Kidney capillary endothelial cell (primary cell): ENCODE measurements around the gene CYTH4.
"Not testable (repeated sequence)": the region's sequence is repeated elsewhere in the genome, so short reads cannot be mapped to it uniquely, and the experiment has no call there.

Experiments used
- DNase-seq: peaks from one replicate; pipeline ENCODE4 v3.0.0-alpha.2; 2018; ENCODE audit warnings: low spot score

Gene CYTH4, protein sequence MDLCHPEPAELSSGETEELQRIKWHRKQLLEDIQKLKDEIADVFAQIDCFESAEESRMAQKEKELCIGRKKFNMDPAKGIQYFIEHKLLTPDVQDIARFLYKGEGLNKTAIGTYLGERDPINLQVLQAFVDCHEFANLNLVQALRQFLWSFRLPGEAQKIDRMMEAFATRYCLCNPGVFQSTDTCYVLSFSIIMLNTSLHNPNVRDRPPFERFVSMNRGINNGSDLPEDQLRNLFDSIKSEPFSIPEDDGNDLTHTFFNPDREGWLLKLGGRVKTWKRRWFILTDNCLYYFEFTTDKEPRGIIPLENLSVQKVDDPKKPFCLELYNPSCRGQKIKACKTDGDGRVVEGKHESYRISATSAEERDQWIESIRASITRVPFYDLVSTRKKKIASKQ

GRCh38 chr22:37282385-37282677 lies at the start of gene CYTH4:
Gene CYTH4, plus strand, starts transcription at chr22:37282508. Its CDS starts 62 bp downstream, at chr22:37282570.
- DNase-seq = peak; percentile 79

- not testable (repeated sequence) for DNase-seq
Measured at GRCh38 chr22:37233371-37233750, 48.9 kb upstream of the CYTH4 start.

- no peak for DNase-seq
Measured at GRCh38 chr22:37233751-37234631, 48.3 kb upstream of the CYTH4 start.

GRCh38 chr22:37234736-37235711 lies 47.3 kb upstream of the CYTH4 start:
- DNase-seq = no peak

DNA sequence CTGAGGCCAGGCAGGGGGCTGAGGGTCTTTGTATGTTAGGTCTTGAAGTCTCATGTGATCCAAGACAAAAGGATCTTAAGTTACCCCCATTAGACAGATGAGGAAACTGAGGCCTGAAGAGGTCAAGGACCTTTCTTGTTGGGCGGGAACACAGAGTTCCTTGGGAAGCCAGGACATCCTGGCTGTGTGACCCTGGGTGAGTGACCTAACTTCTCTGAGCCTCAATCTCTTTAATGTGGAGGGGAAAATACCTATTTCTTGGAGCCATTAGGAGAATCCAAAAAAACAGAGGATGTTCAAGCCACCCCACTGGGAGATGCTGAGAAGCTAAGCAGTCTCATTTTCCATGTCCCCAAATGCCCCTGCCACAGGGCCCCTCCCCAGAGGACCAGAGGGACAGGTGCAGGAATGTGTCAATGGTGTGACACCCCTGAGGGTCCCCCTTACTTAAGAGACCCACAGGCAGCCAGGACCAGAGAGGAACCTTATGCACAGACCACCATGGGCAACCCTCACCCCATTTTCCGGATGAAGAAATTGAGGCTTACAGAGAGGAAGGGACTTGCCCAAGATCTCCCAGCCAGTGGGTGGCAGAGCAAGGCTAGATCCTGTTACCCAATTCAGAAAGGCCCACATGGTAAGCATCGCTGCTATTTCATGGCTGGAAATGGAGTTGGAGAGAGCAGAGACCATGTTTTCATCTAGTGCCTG lies 46.3 kb upstream of the CYTH4 start:
- DNase-seq = no peak

- no peak for DNase-seq
Measured at GRCh38 chr22:37237371-37238268, 44.7 kb upstream of the CYTH4 start.

DNA sequence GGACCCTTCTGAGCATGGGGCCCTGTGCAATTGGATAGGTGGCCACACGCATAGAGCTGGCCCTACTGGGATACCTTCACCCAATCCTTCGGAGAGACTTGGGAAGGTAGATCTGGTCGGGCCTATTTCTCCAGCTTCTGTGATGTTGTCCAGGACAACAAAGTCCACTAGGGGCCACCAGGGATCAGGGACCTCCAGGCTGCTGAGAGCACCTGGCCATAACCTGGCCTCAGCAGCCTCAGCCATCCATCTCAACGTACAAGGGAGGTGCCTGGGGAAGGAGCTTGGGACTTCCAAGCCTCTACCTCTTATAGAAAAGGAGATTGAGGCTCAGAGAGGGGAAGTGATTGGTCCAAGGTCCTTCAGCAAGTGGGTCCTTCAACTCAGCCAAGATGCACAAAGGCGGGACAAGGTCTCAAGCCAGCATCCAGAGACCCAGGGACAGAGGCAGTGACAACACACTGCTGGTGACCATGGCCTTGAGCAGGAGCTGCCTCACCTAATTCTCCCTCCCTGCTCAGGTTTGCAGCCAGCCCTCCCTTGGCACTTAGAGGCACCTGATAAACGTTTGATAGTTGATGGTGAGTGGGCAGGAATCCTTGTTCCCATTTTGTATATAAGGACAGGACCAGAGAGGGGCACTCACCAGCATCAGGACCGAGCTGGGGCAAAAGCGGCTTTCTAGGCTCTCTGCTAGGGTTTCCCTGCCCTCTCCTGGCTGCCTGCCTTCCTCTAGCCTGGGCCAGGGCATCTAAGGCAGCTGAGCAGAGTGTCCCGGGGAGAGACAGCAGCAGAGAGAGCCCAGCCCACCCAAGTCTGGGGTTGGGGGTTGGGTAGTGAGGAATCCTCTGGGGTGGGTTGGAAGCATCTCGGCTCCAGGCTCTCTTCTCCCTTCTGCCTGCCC lies 42.7 kb upstream of the CYTH4 start:
- no peak for DNase-seq

GRCh38 chr22:37240240-37240940 lies 41.9 kb upstream of the CYTH4 start:
- DNase-seq = no peak

GRCh38 chr22:37240941-37241320 lies 41.4 kb upstream of the CYTH4 start:
- DNase-seq = no peak

DNA sequence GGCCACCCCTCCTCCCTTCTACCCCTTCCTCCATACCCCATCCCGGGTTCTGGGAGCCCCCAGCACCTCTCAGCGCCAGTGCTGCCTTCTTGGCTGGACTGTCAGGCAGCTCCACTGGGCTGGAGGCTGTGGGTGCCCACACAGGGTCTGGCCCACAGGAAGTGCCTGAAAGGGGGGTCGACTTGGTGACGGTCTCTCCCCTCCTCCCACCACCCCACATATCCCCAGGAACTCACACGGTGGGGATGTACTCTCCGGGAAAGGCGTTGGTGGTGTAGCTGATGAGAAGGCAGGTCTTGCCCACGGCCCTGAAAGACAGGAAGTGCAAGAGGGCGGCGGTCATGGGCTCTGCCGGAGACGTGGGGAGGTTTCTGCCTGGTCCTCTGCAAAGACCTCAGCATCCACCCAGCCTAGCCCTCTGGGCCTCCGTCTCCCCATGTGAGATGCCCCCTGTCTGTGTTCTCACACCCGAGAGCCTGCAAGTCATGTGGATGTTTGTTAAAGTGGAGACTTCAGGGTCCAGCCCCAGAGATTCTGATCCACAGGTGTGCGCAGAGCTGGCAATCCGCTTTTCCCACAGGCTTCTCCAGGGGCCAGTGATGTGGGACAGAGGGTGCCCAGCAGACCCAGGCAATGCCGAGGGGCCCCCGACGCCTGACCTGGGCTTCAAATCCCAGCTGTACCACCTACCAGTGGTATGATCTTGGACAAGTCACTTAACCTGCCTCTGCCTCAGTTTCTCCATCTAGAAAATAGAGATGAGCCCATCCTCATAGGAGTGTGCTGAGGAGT lies 40.8 kb upstream of the CYTH4 start:
- no peak for DNase-seq

DNA sequence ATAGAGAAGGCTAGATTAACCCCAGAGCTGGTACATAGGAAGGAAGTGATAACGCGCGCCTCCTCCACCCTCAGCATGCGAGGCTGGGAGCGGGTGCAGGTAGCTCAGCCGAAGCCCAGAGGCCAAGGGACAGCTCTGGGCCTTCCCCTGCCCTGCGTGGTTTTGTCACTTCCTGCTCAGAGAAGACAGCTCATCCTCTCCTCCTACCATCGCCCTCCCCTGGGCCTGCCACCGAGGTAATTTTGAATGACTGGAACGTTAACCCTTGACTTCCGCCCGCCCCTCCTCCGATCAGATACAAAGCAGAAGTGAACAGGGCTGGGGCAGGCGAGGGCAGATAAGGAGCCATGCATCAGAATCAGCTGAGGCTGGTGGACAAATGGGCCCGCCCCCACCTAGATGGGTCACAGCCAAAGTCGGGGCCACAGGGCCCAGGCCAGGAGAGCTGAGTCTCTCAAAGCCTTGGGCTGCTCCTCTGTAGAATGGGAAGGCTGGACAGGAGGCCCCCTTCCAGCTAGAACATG lies 39.9 kb upstream of the CYTH4 start:
- peak; percentile 52 for DNase-seq

DNA sequence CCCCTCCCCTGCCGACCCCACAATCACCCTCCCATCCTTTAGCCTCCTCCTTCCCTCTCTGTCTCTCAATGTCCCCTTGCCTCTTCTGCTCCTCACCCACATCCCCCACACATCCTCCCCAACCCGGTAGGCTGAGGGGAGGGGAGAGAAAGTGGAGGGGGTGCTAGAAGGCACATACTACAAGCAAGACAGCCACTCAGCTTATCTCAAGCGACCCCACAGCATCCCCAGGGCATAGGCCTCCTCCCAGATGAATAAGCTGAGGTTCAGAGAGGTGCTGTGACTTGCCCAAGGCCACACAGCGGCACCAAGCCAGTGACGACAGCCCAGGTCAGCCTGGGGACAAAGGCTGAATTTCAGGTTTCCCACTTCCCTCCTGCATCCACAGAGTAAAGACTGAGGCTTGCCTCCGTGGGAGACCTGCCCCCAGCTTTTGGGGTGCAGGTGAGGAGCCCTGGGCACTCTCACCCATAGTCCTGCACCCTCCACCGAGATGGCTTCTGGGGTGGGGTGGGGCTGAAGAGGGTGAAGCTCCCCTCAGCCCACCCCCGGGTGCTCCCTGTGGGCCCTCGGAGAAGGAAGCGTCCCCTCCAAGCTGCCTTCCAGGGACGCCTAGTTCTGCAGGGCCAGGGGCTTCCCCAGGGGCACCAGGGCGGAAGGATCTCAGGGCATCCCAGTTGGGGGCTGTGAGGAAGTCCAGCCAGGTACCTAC lies 38.8 kb upstream of the CYTH4 start:
- no peak for DNase-seq

DNA sequence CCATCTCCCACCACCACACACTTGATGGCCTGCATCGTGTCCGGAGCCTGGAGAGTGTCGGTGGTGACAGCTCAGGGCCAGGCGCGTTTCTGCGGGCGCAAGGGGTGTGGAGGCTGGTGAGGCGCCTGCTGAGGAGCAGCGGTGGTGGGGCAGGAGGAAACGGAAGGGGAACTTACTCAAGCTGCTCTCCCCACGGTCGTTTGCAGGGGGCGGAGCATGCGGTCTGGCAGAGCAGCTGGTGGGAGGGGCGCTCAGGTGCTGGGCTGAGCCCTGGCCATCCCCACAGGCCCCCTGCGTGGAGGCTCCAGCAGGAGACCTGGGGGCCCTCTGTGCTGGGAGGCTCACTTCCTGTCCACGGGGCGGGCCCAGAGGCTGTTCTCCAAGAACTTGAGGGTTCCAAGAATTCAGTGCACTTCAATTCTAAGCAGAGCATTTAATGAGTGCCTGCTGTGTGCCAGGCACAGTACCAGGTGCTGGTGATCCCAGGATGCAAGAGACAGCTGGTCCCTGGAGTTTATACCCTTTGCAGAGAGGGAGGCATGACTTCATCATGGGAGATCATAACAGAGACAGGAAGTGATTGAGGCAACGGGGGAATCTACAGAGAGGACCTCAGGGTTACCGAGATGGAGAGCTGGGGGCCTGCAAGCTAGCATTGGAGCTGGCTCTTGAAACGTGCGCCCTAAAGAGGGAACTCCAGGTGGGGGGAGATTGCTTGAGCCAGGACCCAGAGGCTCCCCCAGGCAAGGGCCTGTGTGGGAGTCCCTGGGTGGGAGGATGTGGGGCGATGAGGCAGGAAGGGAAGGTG lies 38.0 kb upstream of the CYTH4 start, which contains the start of gene RAC2:
TSS of gene RAC2 (minus strand) at position 156 of the 808 bp plus-strand sequence. CDS start at position 35, 121 bp downstream.
- DNase-seq = peak; percentile 72

DNA sequence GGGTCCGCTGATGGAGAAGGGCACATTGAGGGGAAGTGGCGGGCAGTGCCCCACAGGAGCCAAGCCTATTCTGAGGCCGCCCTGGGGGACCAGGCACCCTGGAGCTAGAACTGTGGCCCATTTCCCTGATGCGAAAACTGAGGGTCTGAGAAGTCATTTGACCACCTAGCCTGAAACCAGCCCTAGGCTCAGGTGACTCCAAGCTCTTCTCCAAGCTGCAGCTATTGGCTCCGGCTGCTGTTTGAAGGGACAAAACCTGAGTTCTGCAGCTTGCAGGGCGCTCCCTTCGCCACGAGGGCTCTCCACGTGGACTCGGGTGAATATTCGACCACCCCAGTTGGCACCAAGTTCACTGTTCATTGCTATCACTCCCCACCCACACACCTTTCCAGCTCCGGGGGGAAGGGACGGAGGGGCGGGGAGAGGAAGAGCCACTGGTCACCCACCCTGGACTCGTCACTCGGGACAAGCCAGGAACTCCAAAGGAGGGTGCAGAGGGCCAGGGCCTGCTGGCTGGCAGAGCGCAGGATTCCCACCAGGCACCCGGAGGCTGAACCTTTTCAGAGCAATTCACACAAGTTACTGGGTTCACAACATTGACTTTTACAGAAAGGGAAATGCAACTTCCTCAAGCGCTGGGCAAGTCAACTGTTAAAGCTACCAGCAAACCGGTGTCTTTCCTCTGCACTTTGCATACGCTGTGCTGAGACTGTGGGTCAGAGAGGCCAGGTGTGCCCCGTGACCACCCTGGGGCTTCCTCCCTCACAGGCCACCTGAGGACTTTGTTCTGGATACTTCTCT lies 37.2 kb upstream of the CYTH4 start:
- no peak for DNase-seq

- no peak for DNase-seq
Measured at GRCh38 chr22:37245740-37246139, 36.6 kb upstream of the CYTH4 start.
